ENCODE results near the gene DNMT1.

DNA sequence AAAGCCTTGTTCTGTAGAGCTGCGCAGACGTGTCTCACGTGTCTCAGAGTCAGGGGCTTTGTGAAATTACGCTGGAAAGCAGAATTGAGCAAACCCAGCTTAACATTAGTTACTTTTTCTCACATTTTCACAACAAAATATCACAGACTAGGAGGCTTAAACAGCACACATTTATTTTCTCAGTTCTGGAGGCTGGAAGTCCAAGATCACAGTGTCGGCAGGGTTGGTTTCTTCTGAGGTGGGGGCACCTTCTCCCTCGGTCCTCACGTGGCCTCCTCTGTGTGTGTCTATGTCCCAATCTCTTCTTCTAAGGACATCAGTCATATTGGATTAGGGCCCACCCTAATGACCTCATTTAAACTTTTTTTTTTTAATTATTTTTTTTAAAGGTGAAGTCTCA, 70.3 kb downstream of the DNMT1 start:
- TF ChIP-seq, protein P1, sequence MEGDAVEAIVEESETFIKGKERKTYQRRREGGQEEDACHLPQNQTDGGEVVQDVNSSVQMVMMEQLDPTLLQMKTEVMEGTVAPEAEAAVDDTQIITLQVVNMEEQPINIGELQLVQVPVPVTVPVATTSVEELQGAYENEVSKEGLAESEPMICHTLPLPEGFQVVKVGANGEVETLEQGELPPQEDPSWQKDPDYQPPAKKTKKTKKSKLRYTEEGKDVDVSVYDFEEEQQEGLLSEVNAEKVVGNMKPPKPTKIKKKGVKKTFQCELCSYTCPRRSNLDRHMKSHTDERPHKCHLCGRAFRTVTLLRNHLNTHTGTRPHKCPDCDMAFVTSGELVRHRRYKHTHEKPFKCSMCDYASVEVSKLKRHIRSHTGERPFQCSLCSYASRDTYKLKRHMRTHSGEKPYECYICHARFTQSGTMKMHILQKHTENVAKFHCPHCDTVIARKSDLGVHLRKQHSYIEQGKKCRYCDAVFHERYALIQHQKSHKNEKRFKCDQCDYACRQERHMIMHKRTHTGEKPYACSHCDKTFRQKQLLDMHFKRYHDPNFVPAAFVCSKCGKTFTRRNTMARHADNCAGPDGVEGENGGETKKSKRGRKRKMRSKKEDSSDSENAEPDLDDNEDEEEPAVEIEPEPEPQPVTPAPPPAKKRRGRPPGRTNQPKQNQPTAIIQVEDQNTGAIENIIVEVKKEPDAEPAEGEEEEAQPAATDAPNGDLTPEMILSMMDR (IDR thresholded peaks at IDR 0.05), result no peak
- TF ChIP-seq POLR2A (IDR thresholded peaks at IDR 0.05), result no peak

Data from esophagus squamous epithelium (tissue), 4 donors.